NT2/D1 (cell line): Measurements from ENCODE around the gene NOL6.

ENCODE experiments used
- DNase-seq: peaks from one replicate; pipeline ENCODE4 v3.0.0-alpha.2; 2011; ENCODE audit warnings: low read depth, low spot score
- H3K27me3 ChIP-seq: 2 replicates; pipeline ENCODE4 v1.6.0; 2011; ENCODE audit warnings: mild to moderate bottlenecking; ENCODE audit not compliant: insufficient read length, insufficient read depth
- H3K36me3 ChIP-seq: 2 replicates; pipeline ENCODE4 v1.6.1; 2011; ENCODE audit warnings: mild to moderate bottlenecking, low read length, mixed read lengths; ENCODE audit not compliant: insufficient read depth, insufficient read length
- H3K4me1 ChIP-seq: 2 replicates; pipeline ENCODE4 v1.5.1; 2011; ENCODE audit not compliant: insufficient read depth, insufficient read length
- H3K4me3 ChIP-seq: 2 replicates; pipeline ENCODE4 v1.5.1; 2011; ENCODE audit warnings: low read depth; ENCODE audit not compliant: insufficient read length
- H3K9ac ChIP-seq: 2 replicates; pipeline ENCODE4 v1.6.0; 2011; ENCODE audit warnings: low read depth; ENCODE audit not compliant: insufficient read length
- H3K9me3 ChIP-seq: 2 replicates; pipeline ENCODE4 v1.5.1; 2011; ENCODE audit warnings: mild to moderate bottlenecking, low read length; ENCODE audit not compliant: insufficient read depth
- SUZ12 ChIP-seq: IDR thresholded peaks from 2 replicates; pipeline ENCODE4 v1.6.1; 2011; ENCODE audit not compliant: insufficient read length, insufficient read depth; ENCODE audit errors: extremely low read depth
- YY1 ChIP-seq: IDR thresholded peaks from 2 replicates; pipeline ENCODE4 v1.6.1; 2011; ENCODE audit not compliant: insufficient read length, insufficient read depth
- ZNF274 ChIP-seq: IDR thresholded peaks from 2 replicates; pipeline ENCODE4 v1.6.1; 2011; ENCODE audit warnings: mild to moderate bottlenecking, low read depth, low read length

The NOL6 gene

GRCh38 chr9:33468797-33469621 lies 4.7 kb downstream of the NOL6 start:
- Histone ChIP-seq H3K36me3 (peaks cover 84% of the 10 kb centered on the region), H3K9me3 (no peaks in the 10 kb centered on the region), H3K4me1 (peaks cover 7% of the 10 kb centered on the region), H3K9ac (no peak overlapping the region), H3K27me3 (no peaks in the 10 kb centered on the region), H3K4me3 (no peak overlapping the region)
- TF ChIP-seq YY1 (no peak), ZNF274 (no peak), SUZ12 (no peak)
- DNase-seq: no peak

- Histone ChIP-seq H3K9me3 (no peaks in the 10 kb centered on the region), H3K4me1 (peaks cover 7% of the 10 kb centered on the region), H3K4me3 (no peak overlapping the region), H3K9ac (no peak overlapping the region), H3K36me3 (peaks cover 91% of the 10 kb centered on the region), H3K27me3 (no peaks in the 10 kb centered on the region)
- TF ChIP-seq SUZ12 (no peak), YY1 (no peak), ZNF274 (no peak)
- DNase-seq: no peak
Measured at GRCh38 chr9:33468215-33468730, 5.5 kb downstream of the NOL6 start.

DNA sequence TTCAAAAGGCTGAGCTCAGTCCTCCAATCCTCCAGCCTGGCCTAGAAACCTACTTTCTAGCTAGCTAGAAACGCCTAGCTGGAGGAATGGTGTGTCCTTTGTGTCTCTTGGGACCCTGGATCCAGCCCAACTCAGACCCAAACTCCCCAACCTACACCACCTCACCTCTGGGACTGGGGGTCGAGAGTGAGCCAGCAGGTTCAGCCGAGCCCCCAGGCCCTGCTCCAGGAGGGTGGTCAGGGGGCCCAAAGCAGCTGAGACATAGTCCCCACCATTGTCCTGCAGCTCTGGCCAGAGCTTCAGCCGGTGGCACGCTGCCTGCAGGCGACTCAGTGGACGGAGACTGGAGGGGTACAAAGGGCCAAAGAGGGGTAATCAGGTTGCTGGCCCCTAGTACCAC lies 6.2 kb downstream of the NOL6 start:
- Histone ChIP-seq H3K27me3 (no peaks in the 10 kb centered on the region), H3K9ac (no peak overlapping the region), H3K36me3 (peaks cover 97% of the 10 kb centered on the region), H3K9me3 (no peaks in the 10 kb centered on the region), H3K4me3 (no peak overlapping the region), H3K4me1 (peaks cover 7% of the 10 kb centered on the region)
- TF ChIP-seq YY1 (no peak), ZNF274 (no peak), SUZ12 (no peak)
- DNase-seq: no peak

GRCh38 chr9:33466565-33467495 lies 6.9 kb downstream of the NOL6 start:
- Histone ChIP-seq H3K36me3 (peaks cover 97% of the 10 kb centered on the region), H3K4me1 (peaks cover 4% of the 10 kb centered on the region)
- DNase-seq: no peak

DNA sequence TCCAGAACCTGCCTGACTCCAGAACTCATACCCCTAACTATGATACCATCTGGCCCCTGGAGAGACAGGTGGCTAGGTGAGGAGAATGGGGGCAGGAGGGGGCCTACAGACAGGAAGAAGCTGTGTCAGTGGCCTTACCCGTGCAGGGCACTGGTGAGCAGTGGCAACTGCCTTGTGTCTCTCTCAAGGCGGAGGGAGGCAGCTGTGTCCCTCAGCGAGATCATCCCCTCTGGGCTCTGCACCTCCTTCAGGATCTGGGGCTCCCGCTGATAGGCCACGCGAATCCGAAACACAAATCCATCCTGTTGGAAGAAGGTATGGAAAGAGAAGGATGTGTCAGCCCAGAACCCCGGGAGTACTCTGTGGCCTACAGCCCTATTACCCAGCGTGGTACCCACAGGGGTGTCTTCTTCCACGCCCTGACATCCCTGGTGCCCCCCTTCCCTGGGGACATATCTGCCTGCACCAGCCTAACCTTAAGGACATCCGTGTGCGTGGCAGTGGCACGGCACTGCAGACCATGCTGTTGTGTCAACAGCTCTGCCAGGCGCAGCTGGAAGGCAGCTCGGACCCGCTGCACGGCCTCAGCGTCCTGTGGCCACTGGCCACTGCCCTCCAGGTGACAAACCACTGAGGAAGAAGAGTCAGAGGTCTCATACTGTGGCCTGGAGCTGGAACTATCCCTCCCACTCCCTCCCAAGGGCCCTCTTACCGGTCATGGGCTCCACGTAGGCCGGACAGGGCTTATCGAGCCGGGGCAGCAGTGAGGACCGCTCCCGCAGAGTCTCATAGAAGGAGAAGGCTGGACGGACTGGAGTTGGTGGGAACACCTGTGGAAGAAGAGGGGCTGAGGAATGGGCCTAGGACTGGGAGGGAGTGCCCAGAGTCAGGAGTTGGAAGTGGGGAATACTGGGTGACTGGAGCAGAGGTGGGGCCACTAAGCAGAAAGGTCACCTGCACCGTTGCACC lies 7.8 kb downstream of the NOL6 start:
- Histone ChIP-seq H3K4me3 (no peak overlapping the region), H3K27me3 (no peaks in the 10 kb centered on the region), H3K9ac (no peak overlapping the region), H3K36me3 (peaks cover 97% of the 10 kb centered on the region), H3K4me1 (peaks cover 4% of the 10 kb centered on the region), H3K9me3 (no peaks in the 10 kb centered on the region)
- no peak for TF ChIP-seq ZNF274
- no peak for TF ChIP-seq YY1
- TF ChIP-seq SUZ12: no peak
- DNase-seq: no peak

More at GRCh38 chr9:33466565-33467495, 6.9 kb downstream of the NOL6 start:
- no peaks in the 10 kb centered on the region for H3K27me3 ChIP-seq
- no peak overlapping the region for H3K4me3 ChIP-seq
- TF ChIP-seq ZNF274 (no peak), YY1 (no peak), SUZ12 (no peak)
- H3K9me3 ChIP-seq: no peaks in the 10 kb centered on the region
- no peak overlapping the region for H3K9ac ChIP-seq

GRCh38 chr9:33465096-33465495 lies 8.6 kb downstream of the NOL6 start:
- H3K9me3 ChIP-seq: no peaks in the 10 kb centered on the region
- DNase-seq: no peak
- peaks cover 4% of the 10 kb centered on the region for H3K4me1 ChIP-seq
- peaks cover 100% of the 10 kb centered on the region for H3K36me3 ChIP-seq
- no peaks in the 10 kb centered on the region for H3K27me3 ChIP-seq
- H3K4me3 ChIP-seq: no peak overlapping the region
- TF ChIP-seq SUZ12 (no peak), ZNF274 (no peak), YY1 (no peak)
- H3K9ac ChIP-seq: no peak overlapping the region
